Tibial nerve (tissue), 4 donors: ENCODE measurements around the gene RTN4.
"Not testable (repeated sequence)": the region's sequence is repeated elsewhere in the genome, so short reads cannot be mapped to it uniquely, and the experiment has no call there.

Source experiments
- EP300 ChIP-seq, 2 donors: sonication (generic); formaldehyde crosslinking; IDR thresholded peaks; one replicate each; pipeline ENCODE4 v1.6.1; 2017; ENCODE audit warnings: antibody characterized with exemption in 2 of 2, mild to moderate bottlenecking in 1 of 2
- POLR2A ChIP-seq, 2 donors: fragments of 450-650 bp; IDR thresholded peaks; one replicate each; pipeline ENCODE4 v1.6.1; 2017; ENCODE audit warnings: antibody characterized with exemption in 2 of 2, mild to moderate bottlenecking in 2 of 2, moderate library complexity in 2 of 2
- TF ChIP-seq, protein P1 (sequence below), 5 experiments: fragments of 200-600 bp in 3 of 5; fragments of 450-650 bp in 2 of 5; sonication (generic) in 3 of 5; IDR thresholded peaks; one replicate each; pipeline ENCODE4 v1.5.1; 2016 to 2019; ENCODE audit warnings: antibody characterized with exemption in 5 of 5, mild to moderate bottlenecking in 3 of 5, moderate library complexity in 2 of 5

DNA sequence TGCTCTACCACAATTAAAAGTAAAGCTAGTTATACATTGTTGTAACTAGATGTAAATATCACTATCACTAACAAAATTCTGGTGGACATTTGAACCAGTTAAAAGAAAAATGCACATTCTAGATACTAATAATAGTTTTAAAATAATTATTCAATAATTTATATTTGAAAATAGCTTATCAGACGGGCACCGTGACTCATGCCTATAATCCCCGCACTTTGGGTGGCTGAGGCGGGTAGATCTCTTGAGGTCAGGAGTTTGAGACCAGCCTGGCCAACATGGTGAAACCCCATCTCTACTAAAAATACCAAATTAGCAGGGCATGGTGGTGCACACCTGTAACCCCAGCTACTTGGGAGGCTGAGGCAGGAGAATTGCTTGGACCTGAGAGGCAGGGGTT lies 3.0 kb upstream of the RTN4 start:
- TF ChIP-seq POLR2A, EP300 (IDR thresholded peaks at IDR 0.05): not testable (repeated sequence)
- TF ChIP-seq, protein P1, sequence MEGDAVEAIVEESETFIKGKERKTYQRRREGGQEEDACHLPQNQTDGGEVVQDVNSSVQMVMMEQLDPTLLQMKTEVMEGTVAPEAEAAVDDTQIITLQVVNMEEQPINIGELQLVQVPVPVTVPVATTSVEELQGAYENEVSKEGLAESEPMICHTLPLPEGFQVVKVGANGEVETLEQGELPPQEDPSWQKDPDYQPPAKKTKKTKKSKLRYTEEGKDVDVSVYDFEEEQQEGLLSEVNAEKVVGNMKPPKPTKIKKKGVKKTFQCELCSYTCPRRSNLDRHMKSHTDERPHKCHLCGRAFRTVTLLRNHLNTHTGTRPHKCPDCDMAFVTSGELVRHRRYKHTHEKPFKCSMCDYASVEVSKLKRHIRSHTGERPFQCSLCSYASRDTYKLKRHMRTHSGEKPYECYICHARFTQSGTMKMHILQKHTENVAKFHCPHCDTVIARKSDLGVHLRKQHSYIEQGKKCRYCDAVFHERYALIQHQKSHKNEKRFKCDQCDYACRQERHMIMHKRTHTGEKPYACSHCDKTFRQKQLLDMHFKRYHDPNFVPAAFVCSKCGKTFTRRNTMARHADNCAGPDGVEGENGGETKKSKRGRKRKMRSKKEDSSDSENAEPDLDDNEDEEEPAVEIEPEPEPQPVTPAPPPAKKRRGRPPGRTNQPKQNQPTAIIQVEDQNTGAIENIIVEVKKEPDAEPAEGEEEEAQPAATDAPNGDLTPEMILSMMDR (IDR thresholded peaks at IDR 0.05), result not testable (repeated sequence)
